Measurements from ENCODE around the gene AKT3.

The AKT3 gene

DNA sequence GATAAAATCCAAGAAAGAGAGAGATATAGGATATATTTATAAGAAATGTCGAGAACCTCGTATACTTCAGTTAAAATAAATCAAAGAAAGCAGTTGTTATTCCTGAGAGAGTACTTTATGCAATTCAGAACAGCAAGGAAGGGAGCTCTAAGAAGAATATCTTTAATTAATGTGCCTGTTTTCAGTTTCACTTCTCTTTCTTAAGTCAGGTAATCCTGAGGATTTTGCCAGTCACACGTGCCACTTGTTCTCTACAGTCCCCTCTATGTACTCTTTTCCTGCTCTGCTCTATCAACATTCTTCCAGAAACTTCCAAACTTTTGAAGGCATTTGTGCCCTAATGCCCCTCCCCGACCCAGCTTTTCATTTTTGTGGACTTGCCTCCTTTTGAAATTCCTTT is 211.9 kb downstream of the AKT3 start:
- TF ChIP-seq RAD21 (IDR thresholded peaks at IDR 0.05; ENCODE audit: low read depth) (no peak), YY1 (IDR thresholded peaks at IDR 0.05; ENCODE audit: low read depth) (no peak), TEAD4 (IDR thresholded peaks at IDR 0.05) (no peak), ZBTB7A (IDR thresholded peaks at IDR 0.05; ENCODE audit: low read depth) (no peak), EGR1 (IDR thresholded peaks at IDR 0.05) (no peak), CREB1 (IDR thresholded peaks at IDR 0.05; ENCODE audit: low read depth) (no peak), NFIC (IDR thresholded peaks at IDR 0.05) (no peak), FOXM1 (IDR thresholded peaks at IDR 0.05; ENCODE audit: borderline replicate concordance, low read depth) (no peak), CEBPB (IDR thresholded peaks at IDR 0.05) (no peak), EP300 (IDR thresholded peaks at IDR 0.05; ENCODE audit: borderline replicate concordance) (no peak), TCF12 (IDR thresholded peaks at IDR 0.05; ENCODE audit: low read depth) (no peak), TAF1 (IDR thresholded peaks at IDR 0.05; ENCODE audit: low read depth) (no peak), MAX (IDR thresholded peaks at IDR 0.05) (no peak)
- TF ChIP-seq, protein P1, sequence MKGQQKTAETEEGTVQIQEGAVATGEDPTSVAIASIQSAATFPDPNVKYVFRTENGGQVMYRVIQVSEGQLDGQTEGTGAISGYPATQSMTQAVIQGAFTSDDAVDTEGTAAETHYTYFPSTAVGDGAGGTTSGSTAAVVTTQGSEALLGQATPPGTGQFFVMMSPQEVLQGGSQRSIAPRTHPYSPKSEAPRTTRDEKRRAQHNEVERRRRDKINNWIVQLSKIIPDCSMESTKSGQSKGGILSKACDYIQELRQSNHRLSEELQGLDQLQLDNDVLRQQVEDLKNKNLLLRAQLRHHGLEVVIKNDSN (IDR thresholded peaks at IDR 0.05) = no peak
- TF ChIP-seq, protein P2, sequence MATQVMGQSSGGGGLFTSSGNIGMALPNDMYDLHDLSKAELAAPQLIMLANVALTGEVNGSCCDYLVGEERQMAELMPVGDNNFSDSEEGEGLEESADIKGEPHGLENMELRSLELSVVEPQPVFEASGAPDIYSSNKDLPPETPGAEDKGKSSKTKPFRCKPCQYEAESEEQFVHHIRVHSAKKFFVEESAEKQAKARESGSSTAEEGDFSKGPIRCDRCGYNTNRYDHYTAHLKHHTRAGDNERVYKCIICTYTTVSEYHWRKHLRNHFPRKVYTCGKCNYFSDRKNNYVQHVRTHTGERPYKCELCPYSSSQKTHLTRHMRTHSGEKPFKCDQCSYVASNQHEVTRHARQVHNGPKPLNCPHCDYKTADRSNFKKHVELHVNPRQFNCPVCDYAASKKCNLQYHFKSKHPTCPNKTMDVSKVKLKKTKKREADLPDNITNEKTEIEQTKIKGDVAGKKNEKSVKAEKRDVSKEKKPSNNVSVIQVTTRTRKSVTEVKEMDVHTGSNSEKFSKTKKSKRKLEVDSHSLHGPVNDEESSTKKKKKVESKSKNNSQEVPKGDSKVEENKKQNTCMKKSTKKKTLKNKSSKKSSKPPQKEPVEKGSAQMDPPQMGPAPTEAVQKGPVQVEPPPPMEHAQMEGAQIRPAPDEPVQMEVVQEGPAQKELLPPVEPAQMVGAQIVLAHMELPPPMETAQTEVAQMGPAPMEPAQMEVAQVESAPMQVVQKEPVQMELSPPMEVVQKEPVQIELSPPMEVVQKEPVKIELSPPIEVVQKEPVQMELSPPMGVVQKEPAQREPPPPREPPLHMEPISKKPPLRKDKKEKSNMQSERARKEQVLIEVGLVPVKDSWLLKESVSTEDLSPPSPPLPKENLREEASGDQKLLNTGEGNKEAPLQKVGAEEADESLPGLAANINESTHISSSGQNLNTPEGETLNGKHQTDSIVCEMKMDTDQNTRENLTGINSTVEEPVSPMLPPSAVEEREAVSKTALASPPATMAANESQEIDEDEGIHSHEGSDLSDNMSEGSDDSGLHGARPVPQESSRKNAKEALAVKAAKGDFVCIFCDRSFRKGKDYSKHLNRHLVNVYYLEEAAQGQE (IDR thresholded peaks at IDR 0.05; ENCODE audit: low read depth) = no peak

- TF ChIP-seq ZBTB7A (IDR thresholded peaks at IDR 0.05; ENCODE audit: low read depth) = no peak
- TF ChIP-seq TCF12 (IDR thresholded peaks at IDR 0.05; ENCODE audit: low read depth) = no peak
- no peak for TF ChIP-seq CREB1 (IDR thresholded peaks at IDR 0.05; ENCODE audit: low read depth)
- TF ChIP-seq YY1 (IDR thresholded peaks at IDR 0.05; ENCODE audit: low read depth) = no peak
- TF ChIP-seq, protein P2 (IDR thresholded peaks at IDR 0.05; ENCODE audit: low read depth) = no peak
- TF ChIP-seq, protein P1 (IDR thresholded peaks at IDR 0.05) = no peak
- no peak for TF ChIP-seq TAF1 (IDR thresholded peaks at IDR 0.05; ENCODE audit: low read depth)
- TF ChIP-seq EP300 (IDR thresholded peaks at IDR 0.05; ENCODE audit: borderline replicate concordance) = no peak
- no peak for TF ChIP-seq MAX (IDR thresholded peaks at IDR 0.05)
- TF ChIP-seq TEAD4 (IDR thresholded peaks at IDR 0.05) = no peak
- no peak for TF ChIP-seq CEBPB (IDR thresholded peaks at IDR 0.05)
- TF ChIP-seq RAD21 (IDR thresholded peaks at IDR 0.05; ENCODE audit: low read depth) = no peak
- no peak for TF ChIP-seq EGR1 (IDR thresholded peaks at IDR 0.05)
- TF ChIP-seq FOXM1 (IDR thresholded peaks at IDR 0.05; ENCODE audit: borderline replicate concordance, low read depth) = no peak
- TF ChIP-seq NFIC (IDR thresholded peaks at IDR 0.05) = no peak
Measured at GRCh38 chr1:243628476-243628907, 221.6 kb downstream of the AKT3 start.

- TF ChIP-seq ZBTB7A (IDR thresholded peaks at IDR 0.05; ENCODE audit: low read depth) (no peak), TCF12 (IDR thresholded peaks at IDR 0.05; ENCODE audit: low read depth) (no peak), MAX (IDR thresholded peaks at IDR 0.05) (no peak), TEAD4 (IDR thresholded peaks at IDR 0.05) (no peak), EP300 (IDR thresholded peaks at IDR 0.05; ENCODE audit: borderline replicate concordance) (no peak), EGR1 (IDR thresholded peaks at IDR 0.05) (no peak), CEBPB (IDR thresholded peaks at IDR 0.05) (no peak), RAD21 (IDR thresholded peaks at IDR 0.05; ENCODE audit: low read depth) (no peak), CREB1 (IDR thresholded peaks at IDR 0.05; ENCODE audit: low read depth) (no peak)
- TF ChIP-seq, protein P2 (IDR thresholded peaks at IDR 0.05; ENCODE audit: low read depth) = no peak
- TF ChIP-seq, protein P1 (IDR thresholded peaks at IDR 0.05) = no peak
Measured at GRCh38 chr1:243623841-243624240, 226.2 kb downstream of the AKT3 start.

- TF ChIP-seq TEAD4 (IDR thresholded peaks at IDR 0.05) (no peak), TCF12 (IDR thresholded peaks at IDR 0.05; ENCODE audit: low read depth) (no peak), RAD21 (IDR thresholded peaks at IDR 0.05; ENCODE audit: low read depth) (no peak), NFIC (IDR thresholded peaks at IDR 0.05) (no peak), CREB1 (IDR thresholded peaks at IDR 0.05; ENCODE audit: low read depth) (no peak), YY1 (IDR thresholded peaks at IDR 0.05; ENCODE audit: low read depth) (no peak), FOXM1 (IDR thresholded peaks at IDR 0.05; ENCODE audit: borderline replicate concordance, low read depth) (no peak), CEBPB (IDR thresholded peaks at IDR 0.05) (no peak), EGR1 (IDR thresholded peaks at IDR 0.05) (no peak), ZBTB7A (IDR thresholded peaks at IDR 0.05; ENCODE audit: low read depth) (no peak), EP300 (IDR thresholded peaks at IDR 0.05; ENCODE audit: borderline replicate concordance) (no peak)
- TF ChIP-seq, protein P2 (IDR thresholded peaks at IDR 0.05; ENCODE audit: low read depth) = no peak
Measured at GRCh38 chr1:243621973-243622372, 228.1 kb downstream of the AKT3 start.
